EH (cell line): ENCODE data around the gene SORCS2.

Source experiments
- DNase-seq: peaks from one replicate; pipeline ENCODE4 v3.0.0-alpha.2; 2015; ENCODE audit warnings: low read depth

Gene SORCS2

DNA sequence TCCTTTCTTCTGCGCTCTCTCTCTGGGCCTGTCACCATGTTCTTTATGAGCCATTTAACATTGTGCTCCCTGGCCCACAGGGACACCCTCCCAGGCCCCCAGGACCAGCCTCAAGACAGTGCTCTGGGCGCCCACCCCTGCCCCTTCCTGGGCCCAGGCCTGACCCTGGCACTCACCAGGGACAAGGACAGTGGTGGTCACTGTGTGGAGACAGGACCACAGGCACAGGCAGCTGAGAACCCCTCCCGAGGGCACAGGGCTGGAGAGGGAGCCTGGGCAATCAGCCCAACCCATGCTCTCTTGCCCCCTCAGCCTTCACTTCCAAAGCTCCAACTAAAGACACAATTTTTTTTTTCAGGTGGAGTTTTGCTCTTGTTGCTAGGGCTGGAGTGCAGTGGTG is 460.6 kb downstream of the SORCS2 start:
- DNase-seq: no peak

GRCh38 chr4:7653510-7654369 is 461.4 kb downstream of the SORCS2 start:
- no peak for DNase-seq

- no peak for DNase-seq
Observed at GRCh38 chr4:7654550-7655445, 462.5 kb downstream of the SORCS2 start.

- no peak for DNase-seq
Observed at GRCh38 chr4:7655511-7656243, 463.3 kb downstream of the SORCS2 start.

- no peak for DNase-seq
Observed at GRCh38 chr4:7656244-7656800, 464.0 kb downstream of the SORCS2 start.

DNA sequence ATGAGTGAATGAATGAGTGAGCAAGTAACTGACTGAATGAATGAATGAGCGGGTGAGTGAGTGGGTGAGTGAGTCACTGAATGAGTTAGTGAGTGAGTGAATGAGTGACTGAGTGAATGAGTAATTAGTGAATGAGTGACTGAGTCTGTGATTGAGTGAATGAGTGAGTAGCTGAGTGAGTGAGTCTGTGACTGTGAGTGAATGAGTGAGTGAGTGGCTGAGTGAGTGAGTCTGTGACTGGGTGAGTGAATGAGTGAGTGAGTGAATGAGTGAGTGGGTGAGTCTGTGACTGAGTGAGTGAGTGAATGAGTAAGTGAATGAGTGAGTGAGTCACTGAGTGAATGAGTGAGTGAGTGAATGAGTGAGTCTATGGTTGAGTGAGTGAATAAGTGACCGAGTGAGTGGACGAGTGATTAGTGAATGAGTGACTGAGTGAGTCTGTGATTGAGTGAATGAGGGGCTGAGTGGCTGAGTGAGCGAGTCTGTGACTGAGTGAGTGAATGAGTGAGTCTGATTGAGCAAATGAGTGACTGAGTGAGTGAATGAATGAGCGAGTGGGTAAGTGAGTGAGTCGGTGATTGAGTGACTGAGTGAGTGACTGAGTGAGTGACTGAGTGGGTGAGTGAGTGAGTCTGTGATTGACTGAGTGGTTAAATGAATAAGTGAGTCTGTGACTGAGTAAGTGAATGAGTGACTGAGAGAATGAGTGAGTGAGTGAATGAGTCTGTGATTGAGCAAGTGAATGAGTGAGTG is 465.4 kb downstream of the SORCS2 start:
- no peak for DNase-seq

- peak; percentile 80 for DNase-seq
Observed at GRCh38 chr4:7658341-7659204, 466.2 kb downstream of the SORCS2 start.

GRCh38 chr4:7659429-7660175 is 467.3 kb downstream of the SORCS2 start:
- DNase-seq: no peak

DNA sequence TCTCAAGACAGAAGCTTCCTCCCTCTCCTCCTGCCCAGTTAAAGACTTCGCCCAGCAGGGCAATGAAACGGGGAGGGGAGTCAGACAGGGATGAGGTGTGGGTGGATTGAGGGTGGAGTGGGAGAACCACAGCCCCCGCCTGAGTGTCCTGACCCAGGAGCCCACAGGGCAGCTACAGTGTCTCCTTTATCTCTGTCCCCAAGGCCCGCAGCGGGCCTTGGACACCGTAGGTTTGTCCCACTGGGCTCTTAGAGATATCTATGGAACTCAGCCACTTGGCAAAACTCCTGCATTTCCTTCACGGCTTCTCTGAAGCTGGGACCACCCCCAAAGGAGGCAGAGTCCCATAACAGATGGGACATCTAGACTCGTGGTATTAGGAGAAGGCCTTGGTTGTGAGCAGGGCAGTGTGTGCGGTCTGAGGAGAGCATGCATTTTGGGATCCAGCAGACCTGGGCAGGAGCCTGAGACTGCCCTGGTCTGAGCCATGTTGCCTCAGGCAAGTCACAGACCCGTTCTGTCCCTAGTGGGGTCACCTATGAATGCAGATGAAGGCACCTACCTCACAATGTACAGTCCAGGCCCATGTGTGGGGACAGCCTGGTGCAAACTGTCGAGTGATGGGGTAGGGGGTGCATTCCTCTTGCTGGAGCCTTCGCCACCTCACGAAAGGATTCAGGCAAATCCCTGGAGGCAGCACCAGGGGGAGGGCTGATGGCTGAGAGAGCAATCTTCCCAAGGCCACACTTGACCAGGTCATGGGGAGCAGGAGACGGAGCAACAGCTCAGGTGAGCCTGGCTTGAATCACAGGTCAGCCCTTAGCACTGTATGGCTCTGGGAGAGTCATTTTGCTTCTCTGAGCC is 468.1 kb downstream of the SORCS2 start:
- no peak for DNase-seq

- no peak for DNase-seq
Observed at GRCh38 chr4:7661066-7661748, 468.9 kb downstream of the SORCS2 start.

GRCh38 chr4:7661846-7662506 is 469.6 kb downstream of the SORCS2 start:
- no peak for DNase-seq

DNA sequence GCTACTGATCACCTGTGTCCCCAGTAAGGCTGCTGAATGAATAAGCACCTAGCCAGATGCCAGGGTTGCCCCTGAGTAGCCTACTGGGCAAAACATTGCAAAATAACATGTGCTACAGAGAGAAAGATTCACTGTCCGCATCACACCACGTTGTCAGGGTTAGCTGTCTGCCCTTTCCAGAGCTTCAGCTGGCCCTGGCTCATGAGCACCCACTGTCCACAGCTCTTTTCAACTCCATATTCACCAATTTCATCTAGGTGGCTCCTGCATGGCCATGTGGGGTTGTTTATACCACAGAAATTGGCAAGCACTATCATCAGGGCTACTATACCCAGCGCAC is 470.1 kb downstream of the SORCS2 start:
- DNase-seq: no peak

GRCh38 chr4:7663075-7663541 is 470.8 kb downstream of the SORCS2 start:
- DNase-seq: peak; percentile 17

- no peak for DNase-seq
Observed at GRCh38 chr4:7664106-7664505, 471.8 kb downstream of the SORCS2 start.

GRCh38 chr4:7665321-7665720 is 473.0 kb downstream of the SORCS2 start:
- no peak for DNase-seq

DNA sequence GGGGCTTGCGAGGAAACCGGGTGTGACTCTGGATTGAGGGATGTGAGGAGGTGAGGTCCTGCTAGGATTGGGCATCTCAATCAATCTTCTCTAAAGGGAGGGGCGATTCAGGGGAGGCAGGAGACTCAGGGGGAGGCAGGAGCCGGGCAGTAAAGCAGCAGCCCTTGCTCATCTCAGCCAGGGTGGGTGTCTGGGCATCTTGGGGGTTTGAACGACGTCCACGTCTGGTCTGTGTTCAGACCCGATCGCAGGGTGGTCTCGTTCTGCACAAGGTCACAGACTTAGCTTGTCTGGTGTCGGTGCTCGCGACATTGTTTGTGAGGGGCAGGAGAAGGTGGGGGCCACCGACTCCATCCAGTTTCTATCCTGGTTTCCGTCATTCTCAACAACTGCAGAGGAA is 473.7 kb downstream of the SORCS2 start:
- no peak for DNase-seq

DNA sequence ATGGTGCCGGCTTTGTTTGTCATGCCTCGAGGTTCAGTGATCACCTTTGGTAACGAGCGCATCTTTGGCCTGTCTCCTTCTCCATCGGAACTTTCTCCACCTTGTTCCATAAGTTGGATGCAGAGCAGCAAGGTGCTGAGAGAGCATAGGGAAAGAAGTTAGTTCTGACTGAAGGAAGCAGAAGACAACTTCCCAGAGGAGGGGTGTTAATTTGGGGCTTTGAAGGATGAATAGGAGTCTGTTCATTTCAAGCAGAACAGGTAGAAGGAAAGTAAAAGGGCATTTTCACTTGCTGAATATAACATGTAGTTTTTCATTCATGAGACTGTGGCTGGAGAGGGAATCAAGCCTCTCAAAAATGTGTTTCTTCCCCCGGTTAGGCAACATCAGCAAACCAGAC is 474.4 kb downstream of the SORCS2 start:
- no peak for DNase-seq
